Gastrocnemius medialis (tissue), 4 donors: ENCODE results near the gene POLG.

Experiments
- CTCF ChIP-seq, 5 experiments: fragments of 450-650 bp in 3 of 5; fragments of 200-600 bp in 2 of 5; sonication (generic) in 2 of 5; IDR thresholded peaks in 4 of 5; conservative IDR thresholded peaks in 1 of 5; 1 replicate in 4 of 5; 2 replicates in 1 of 5; pipeline ENCODE4 v1.5.1; 2016 to 2019; ENCODE audit warnings: antibody characterized with exemption in 5 of 5, mild to moderate bottlenecking in 3 of 5, moderate library complexity in 3 of 5
- POLR2A ChIP-seq, 2 donors: fragments of 450-650 bp; IDR thresholded peaks; one replicate each; pipeline ENCODE4 v1.6.1; 2017; ENCODE audit warnings: antibody characterized with exemption in 2 of 2, mild to moderate bottlenecking in 2 of 2, moderate library complexity in 2 of 2

DNA sequence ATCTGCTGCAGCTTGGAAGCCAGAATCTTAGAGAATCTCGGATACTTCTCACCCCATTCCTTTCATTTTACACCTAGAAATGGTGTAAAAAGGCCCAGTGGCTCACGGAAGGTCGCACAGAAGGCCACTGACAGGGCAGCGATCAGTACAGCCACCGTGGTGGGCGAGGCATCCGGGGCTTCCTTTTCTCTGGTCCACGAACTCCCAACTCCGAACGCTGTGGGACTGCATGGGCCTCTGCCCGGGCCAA, 36.3 kb upstream of the POLG start:
- no peak for TF ChIP-seq POLR2A (IDR thresholded peaks at IDR 0.05)
- TF ChIP-seq CTCF (IDR thresholded peaks at IDR 0.05 in 4 of 5, conservative IDR thresholded peaks at IDR 0.05 in 1 of 5) = no peak
